A673 (cell line): ENCODE results near the gene PDGFC.

ENCODE experiments used
- CTCF ChIP-seq: fragments of 300-800, 200-600 bp; sonication (generic); conservative IDR thresholded peaks from 2 replicates; pipeline ENCODE4 v1.5.1; 2017; ENCODE audit warnings: low read depth, mild to moderate bottlenecking, antibody characterized with exemption, low read length, moderate library complexity, mixed read lengths
- EZH2 ChIP-seq: fragments of 200-600 bp; sonication (generic); IDR thresholded peaks from 2 replicates; pipeline ENCODE4 v1.6.1; 2017; ENCODE audit warnings: borderline replicate concordance, low read depth, mild to moderate bottlenecking, mixed read lengths, antibody characterized with exemption, low read length; ENCODE audit not compliant: poor library complexity, severe bottlenecking

- no peak for TF ChIP-seq CTCF
- TF ChIP-seq EZH2 = no peak
Observed at GRCh38 chr4:156725257-156725656, 246.3 kb downstream of the PDGFC start.
